MCF 10A (cell line): Measurements from ENCODE around the gene EIF4B. TPM values are rescaled to one million over a fixed set of nuclear protein-coding genes. Genes with fewer than 3 reads are reported as not detected.
A peak's percentile ranks its signal among the peaks of the same experiment; 100 is the strongest.

Experiments
- BruUV-seq: library from RNA; stranded (reverse); fragments of 400-500 nt; replicated peaks from 2 replicates; lab custom pipeline; 2021; lab: Mats Ljungman, UMichigan
- CTCF ChIA-PET: fragments of 300-600 bp; sonication (Branson Sonifier 250); formaldehyde crosslinking; extraction: SDS; loops from one replicate; lab custom pipeline; 2021; ENCODE audit warnings: antibody characterized with exemption, inconsistent platforms; lab: Yijun Ruan, JAX
- POLR2A ChIA-PET: fragments of 300-600, 350-650 bp; sonication (Branson Sonifier 250); formaldehyde crosslinking; extraction: SDS; loops from one replicate; lab custom pipeline; 2020; ENCODE audit warnings: antibody characterized with exemption, inconsistent platforms; lab: Yijun Ruan, JAX
- DNase-seq: peaks from one replicate; pipeline ENCODE4 v3.0.0-alpha.2; 2018; ENCODE audit not compliant: unreplicated experiment
- H3K27ac Mint-ChIP-seq: one replicate; pipeline ENCODE4 v1.8.0; 2022; ENCODE audit warnings: mild to moderate bottlenecking, low read depth, mixed read lengths; ENCODE audit not compliant: unreplicated experiment
- H3K27me3 Mint-ChIP-seq: one replicate; pipeline ENCODE4 v1.8.0; 2022; ENCODE audit warnings: mixed read lengths; ENCODE audit not compliant: insufficient read depth, unreplicated experiment
- H3K36me3 Mint-ChIP-seq: one replicate; pipeline ENCODE4 v1.8.0; 2022; ENCODE audit warnings: mild to moderate bottlenecking, moderate library complexity, mixed read lengths; ENCODE audit not compliant: insufficient read depth, unreplicated experiment
- H3K4me1 Mint-ChIP-seq: one replicate; pipeline ENCODE4 v1.8.0; 2022; ENCODE audit warnings: mixed read lengths; ENCODE audit not compliant: insufficient read depth, unreplicated experiment
- H3K4me3 Mint-ChIP-seq: one replicate; pipeline ENCODE4 v1.8.0; 2022; ENCODE audit warnings: mild to moderate bottlenecking, moderate library complexity, mixed read lengths; ENCODE audit not compliant: unreplicated experiment
- H3K9me3 Mint-ChIP-seq: one replicate; pipeline ENCODE4 v1.8.0; 2022; ENCODE audit warnings: mixed read lengths; ENCODE audit not compliant: unreplicated experiment
- CTCF ChIP-seq: fragments of 200-600 bp; IDR thresholded peaks from one replicate; pipeline ENCODE4 v1.8.0; 2022; ENCODE audit warnings: antibody characterized with exemption, mild to moderate bottlenecking; ENCODE audit not compliant: unreplicated experiment
- intact Hi-C: fragments of 100-400 bp; cut with micrococcal nuclease; formaldehyde crosslinking; loops from 2 replicates; pipeline ENCODE4 v1.14.1; 2022
- total RNA-seq: library from RNA; stranded (reverse); gene quantifications from 2 replicates; pipeline ENCODE4 v1.2.3, GENCODE V29; 2022

The EIF4B gene
- total RNA-seq, 1 experiment from 2014 or later: 658 TPM

GRCh38 chr12:52971679-52972329 lies 34.5 kb upstream of the EIF4B start:
- H3K4me3 Mint-ChIP-seq: peak overlapping the region; percentile 65
- H3K27ac Mint-ChIP-seq: peak overlapping the region; percentile 99
- peaks cover 31% of the 10 kb centered on the region for H3K4me1 Mint-ChIP-seq
- ChIA-PET POLR2A (interaction anchor here (0.6 to 5.2 kb wide), 20 partner anchors 9 to 871 kb away, joined by 3 to 95 read pairs (median 6); partner anchors contain the start of genes EIF4B, KRT18, KRT5 and KRT8), CTCF (interaction anchor here (0.5 to 4.6 kb wide), 8 partner anchors 8 to 240 kb away, joined by 3 to 32 read pairs (median 5); partner anchors contain the start of gene KRT8)
- H3K36me3 Mint-ChIP-seq: peaks cover 6% of the 10 kb centered on the region
- intact Hi-C loops: loop anchor here (2.0 kb wide), 1 partner anchor 21 kb away; no protein-coding TSS in a partner anchor
- H3K9me3 Mint-ChIP-seq: no peaks in the 10 kb centered on the region
- BruUV-seq: no TSS peak
- TF ChIP-seq CTCF: no peak
- peak; percentile 88 for DNase-seq
- no peaks in the 10 kb centered on the region for H3K27me3 Mint-ChIP-seq

GRCh38 chr12:52975204-52975603 lies 31.1 kb upstream of the EIF4B start:
- ChIA-PET POLR2A (interaction anchor here (0.8 to 1.5 kb wide), 3 partner anchors 26 to 90 kb away, joined by 3 to 5 read pairs (median 4); no protein-coding TSS in a partner anchor), CTCF (interaction anchor here (0.5 to 2.5 kb wide), 6 partner anchors 24 to 90 kb away, joined by 3 to 31 read pairs (median 4); partner anchors contain the start of gene KRT8)
- intact Hi-C loops: no loop called here
- TF ChIP-seq CTCF: no peak
- BruUV-seq: no TSS peak
- H3K27ac Mint-ChIP-seq: no peak overlapping the region
- no peaks in the 10 kb centered on the region for H3K9me3 Mint-ChIP-seq
- peaks cover 26% of the 10 kb centered on the region for H3K4me1 Mint-ChIP-seq
- H3K27me3 Mint-ChIP-seq: no peaks in the 10 kb centered on the region
- DNase-seq: no peak
- peaks cover 13% of the 10 kb centered on the region for H3K36me3 Mint-ChIP-seq
- H3K4me3 Mint-ChIP-seq: no peak overlapping the region

- H3K4me1 Mint-ChIP-seq: peaks cover 26% of the 10 kb centered on the region
- peak; percentile 82 for DNase-seq
- no TSS peak for BruUV-seq
- POLR2A ChIA-PET: interaction anchor here (0.8 to 1.5 kb wide), 2 partner anchors 26 to 91 kb away, joined by 4 to 5 read pairs; no protein-coding TSS in a partner anchor
- intact Hi-C loops: loop anchor here (1.0 kb wide), 2 partner anchors 71 to 91 kb away; partner anchors contain the start of gene KRT8
- no peak overlapping the region for H3K27ac Mint-ChIP-seq
- no peaks in the 10 kb centered on the region for H3K27me3 Mint-ChIP-seq
- H3K4me3 Mint-ChIP-seq: no peak overlapping the region
- H3K9me3 Mint-ChIP-seq: no peaks in the 10 kb centered on the region
- CTCF ChIA-PET: interaction anchor here (0.5 to 2.5 kb wide), 5 partner anchors 25 to 93 kb away, joined by 3 to 31 read pairs (median 5); partner anchors contain the start of gene KRT8
- peak; percentile 55 for TF ChIP-seq CTCF
- H3K36me3 Mint-ChIP-seq: peaks cover 13% of the 10 kb centered on the region
Observed at GRCh38 chr12:52975820-52976573, 30.3 kb upstream of the EIF4B start.
